PFSK-1 (cell line): ENCODE measurements around the gene SLC41A3.

ENCODE experiments used
- FOXP2 ChIP-seq: optimal IDR thresholded peaks from 2 replicates; pipeline ENCODE3; 2011; ENCODE audit warnings: borderline replicate concordance, control low read depth, inconsistent platforms; ENCODE audit not compliant: insufficient read depth; ENCODE audit errors: extremely low read length, extremely low read depth
- POLR2AphosphoS5 ChIP-seq: IDR thresholded peaks from 2 replicates; pipeline ENCODE4 v1.6.1; 2012; ENCODE audit warnings: low read depth, mild to moderate bottlenecking, control low read depth, low read length, moderate library complexity
- REST ChIP-seq, 2 experiments: IDR thresholded peaks; 2 replicates each; pipeline versions ENCODE4 v1.6.1 to v1.8.0; 2011 to 2012; ENCODE audit warnings: low read depth in 2 of 2, low read length in 2 of 2, control low read depth in 1 of 2, inconsistent platforms in 1 of 2, mild to moderate bottlenecking in 1 of 2, moderate library complexity in 1 of 2; ENCODE audit not compliant: insufficient read depth in 1 of 2
- SIN3A ChIP-seq: IDR thresholded peaks from 2 replicates; pipeline ENCODE4 v1.6.1; 2012; ENCODE audit warnings: mild to moderate bottlenecking, low read length, moderate library complexity, borderline replicate concordance; ENCODE audit not compliant: insufficient read depth
- TAF1 ChIP-seq: IDR thresholded peaks from 2 replicates; pipeline ENCODE4 v1.6.1; 2012; ENCODE audit warnings: low read length, control low read depth, borderline replicate concordance; ENCODE audit not compliant: insufficient read depth

Gene SLC41A3

GRCh38 chr3:126019683-126020082 is 64.2 kb downstream of the SLC41A3 start:
- TF ChIP-seq REST (IDR thresholded peaks at IDR 0.05; ENCODE audit: insufficient read depth in 1 of 2, low read depth in 2 of 2, low read length in 2 of 2) = no peak
- no peak for TF ChIP-seq SIN3A
- no peak for TF ChIP-seq FOXP2
- no peak for TF ChIP-seq POLR2AphosphoS5
- no peak for TF ChIP-seq TAF1

GRCh38 chr3:126018995-126019394 is 64.9 kb downstream of the SLC41A3 start:
- TF ChIP-seq TAF1 = no peak
- TF ChIP-seq REST (IDR thresholded peaks at IDR 0.05; ENCODE audit: insufficient read depth in 1 of 2, low read depth in 2 of 2, low read length in 2 of 2) = no peak
- TF ChIP-seq SIN3A = no peak
- TF ChIP-seq FOXP2 = no peak
- no peak for TF ChIP-seq POLR2AphosphoS5

GRCh38 chr3:126018545-126018944 is 65.4 kb downstream of the SLC41A3 start:
- TF ChIP-seq FOXP2 = no peak
- no peak for TF ChIP-seq REST (IDR thresholded peaks at IDR 0.05; ENCODE audit: insufficient read depth in 1 of 2, low read depth in 2 of 2, low read length in 2 of 2)
- TF ChIP-seq SIN3A = no peak
- TF ChIP-seq TAF1 = no peak
- no peak for TF ChIP-seq POLR2AphosphoS5

DNA sequence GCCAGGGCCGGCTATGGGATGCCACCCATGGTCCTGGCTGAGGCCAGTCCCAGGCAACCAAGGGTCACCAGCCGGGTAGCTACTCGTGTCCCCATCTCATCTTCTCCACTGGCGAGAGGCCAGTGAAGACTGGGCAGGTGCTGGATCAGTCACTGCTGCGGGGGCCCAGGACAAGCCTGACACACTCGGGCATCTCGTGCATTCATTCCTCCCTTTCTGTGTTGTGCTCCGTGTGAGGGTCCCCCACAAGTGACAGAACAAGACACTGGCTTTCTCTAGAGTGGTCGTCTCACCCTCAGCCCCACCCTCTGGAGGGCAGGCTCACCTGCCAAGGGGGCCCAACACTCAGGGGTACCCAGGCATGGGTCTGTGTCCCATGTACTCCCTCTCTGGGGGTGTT is 66.6 kb downstream of the SLC41A3 start:
- TF ChIP-seq FOXP2 (no peak), SIN3A (no peak), TAF1 (no peak), REST (IDR thresholded peaks at IDR 0.05; ENCODE audit: insufficient read depth in 1 of 2, low read depth in 2 of 2, low read length in 2 of 2) (no peak), POLR2AphosphoS5 (no peak)

- TF ChIP-seq SIN3A = no peak
- no peak for TF ChIP-seq FOXP2
These were observed 67.3 kb downstream of the SLC41A3 start for GRCh38 chr3:126016616-126017015.
